Measurements from ENCODE around the gene NR6A1. TPM values are rescaled to one million over a fixed set of nuclear protein-coding genes. Genes with fewer than 3 reads are reported as not detected.

NR6A1 gene
- total and polyA plus RNA-seq, 2 of the 13 experiments (the other 11 are each of a cell fraction or from before 2014, with no cell fraction given): 28.1 to 31.5 TPM

- TF ChIP-seq, protein P1, sequence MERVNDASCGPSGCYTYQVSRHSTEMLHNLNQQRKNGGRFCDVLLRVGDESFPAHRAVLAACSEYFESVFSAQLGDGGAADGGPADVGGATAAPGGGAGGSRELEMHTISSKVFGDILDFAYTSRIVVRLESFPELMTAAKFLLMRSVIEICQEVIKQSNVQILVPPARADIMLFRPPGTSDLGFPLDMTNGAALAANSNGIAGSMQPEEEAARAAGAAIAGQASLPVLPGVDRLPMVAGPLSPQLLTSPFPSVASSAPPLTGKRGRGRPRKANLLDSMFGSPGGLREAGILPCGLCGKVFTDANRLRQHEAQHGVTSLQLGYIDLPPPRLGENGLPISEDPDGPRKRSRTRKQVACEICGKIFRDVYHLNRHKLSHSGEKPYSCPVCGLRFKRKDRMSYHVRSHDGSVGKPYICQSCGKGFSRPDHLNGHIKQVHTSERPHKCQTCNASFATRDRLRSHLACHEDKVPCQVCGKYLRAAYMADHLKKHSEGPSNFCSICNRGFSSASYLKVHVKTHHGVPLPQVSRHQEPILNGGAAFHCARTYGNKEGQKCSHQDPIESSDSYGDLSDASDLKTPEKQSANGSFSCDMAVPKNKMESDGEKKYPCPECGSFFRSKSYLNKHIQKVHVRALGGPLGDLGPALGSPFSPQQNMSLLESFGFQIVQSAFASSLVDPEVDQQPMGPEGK (CRISPR knock-in tag; IDR thresholded peaks at IDR 0.05): no peak
- TF ChIP-seq, protein P2, sequence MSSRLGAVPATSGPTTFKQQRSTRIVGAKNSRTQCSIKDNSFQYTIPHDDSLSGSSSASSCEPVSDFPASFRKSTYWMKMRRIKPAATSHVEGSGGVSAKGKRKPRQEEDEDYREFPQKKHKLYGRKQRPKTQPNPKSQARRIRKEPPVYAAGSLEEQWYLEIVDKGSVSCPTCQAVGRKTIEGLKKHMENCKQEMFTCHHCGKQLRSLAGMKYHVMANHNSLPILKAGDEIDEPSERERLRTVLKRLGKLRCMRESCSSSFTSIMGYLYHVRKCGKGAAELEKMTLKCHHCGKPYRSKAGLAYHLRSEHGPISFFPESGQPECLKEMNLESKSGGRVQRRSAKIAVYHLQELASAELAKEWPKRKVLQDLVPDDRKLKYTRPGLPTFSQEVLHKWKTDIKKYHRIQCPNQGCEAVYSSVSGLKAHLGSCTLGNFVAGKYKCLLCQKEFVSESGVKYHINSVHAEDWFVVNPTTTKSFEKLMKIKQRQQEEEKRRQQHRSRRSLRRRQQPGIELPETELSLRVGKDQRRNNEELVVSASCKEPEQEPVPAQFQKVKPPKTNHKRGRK (CRISPR knock-in tag; IDR thresholded peaks at IDR 0.05): no peak
- TF ChIP-seq HMG20A (CRISPR knock-in tag; IDR thresholded peaks at IDR 0.05; ENCODE audit: borderline replicate concordance) (peak; percentile 27; the same call in 1 of the 2 replicates), KAT8 (CRISPR knock-in tag; IDR thresholded peaks at IDR 0.05) (peak; percentile 42), POGZ (CRISPR knock-in tag; IDR thresholded peaks at IDR 0.05) (peak; percentile 95), POLR2AphosphoS5 (IDR thresholded peaks at IDR 0.05; ENCODE audit: low read depth, low read length) (0 out of 2 replicates have a peak, but pooled peaks have one; percentile 32), FOXA1 (IDR thresholded peaks at IDR 0.05) (no peak), FOXA1 (CRISPR knock-in tag; IDR thresholded peaks at IDR 0.05) (peak; percentile 60; the same call in 1 of the 2 replicates), PRDM15 (CRISPR knock-in tag; IDR thresholded peaks at IDR 0.05) (no peak), SIX4 (CRISPR knock-in tag; IDR thresholded peaks at IDR 0.05) (peak; percentile 81), ATF2 (CRISPR knock-in tag; IDR thresholded peaks at IDR 0.05) (no peak), AFF4 (CRISPR knock-in tag; IDR thresholded peaks at IDR 0.05) (no peak), POLR2G (IDR thresholded peaks at IDR 0.05; ENCODE audit: low read depth, low read length) (no peak), ZC3H4 (CRISPR knock-in tag; IDR thresholded peaks at IDR 0.05; ENCODE audit: borderline replicate concordance) (no peak), PPARG (CRISPR knock-in tag; conservative IDR thresholded peaks at IDR 0.05) (peak; percentile 49; the same call in 1 of the 2 replicates), GATAD1 (CRISPR knock-in tag; IDR thresholded peaks at IDR 0.05) (peak; percentile 47; the same call in 1 of the 2 replicates), HHEX (CRISPR knock-in tag; IDR thresholded peaks at IDR 0.05) (no peak)
- TF ChIP-seq, protein P3, sequence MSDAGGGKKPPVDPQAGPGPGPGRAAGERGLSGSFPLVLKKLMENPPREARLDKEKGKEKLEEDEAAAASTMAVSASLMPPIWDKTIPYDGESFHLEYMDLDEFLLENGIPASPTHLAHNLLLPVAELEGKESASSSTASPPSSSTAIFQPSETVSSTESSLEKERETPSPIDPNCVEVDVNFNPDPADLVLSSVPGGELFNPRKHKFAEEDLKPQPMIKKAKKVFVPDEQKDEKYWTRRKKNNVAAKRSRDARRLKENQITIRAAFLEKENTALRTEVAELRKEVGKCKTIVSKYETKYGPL (CRISPR knock-in tag; IDR thresholded peaks at IDR 0.05): no peak
These were observed 175.4 kb downstream of the NR6A1 start (continued) for GRCh38 chr9:124595743-124596142.
